HepG2 (cell line): ENCODE data around the gene KRT84. TPM values are rescaled to one million over a fixed set of nuclear protein-coding genes. Genes with fewer than 3 reads are reported as not detected.

Experiments
- ATAC-seq: fragments of 200-7000 bp; cut with Tn5 transposase; 3 replicates; pipeline ENCODE4 v1.9.1; 2020; ENCODE audit warnings: mild to moderate bottlenecking, moderate library complexity
- BruUV-seq: library from RNA; stranded (reverse); fragments of 400-500 nt; replicated peaks from 2 replicates; lab custom pipeline; 2021; lab: Mats Ljungman, UMichigan
- CTCF ChIA-PET: fragments of 300-600 bp; formaldehyde crosslinking; extraction: SDS; loops from one replicate; lab custom pipeline; 2021; ENCODE audit warnings: low total read pairs, inconsistent platforms, low intra/inter-chr PET ratio; lab: Yijun Ruan, JAX
- POLR2A ChIA-PET: fragments of 350-600 bp; sonication (Branson Sonifier 250); formaldehyde crosslinking; loops from one replicate; lab custom pipeline; 2020; ENCODE audit warnings: antibody characterized with exemption, inconsistent platforms; lab: Yijun Ruan, JAX
- DNase-seq: peaks from one replicate; pipeline ENCODE4 v3.0.0-alpha.2; 2015; ENCODE audit warnings: low spot score
- FAIRE-seq: peaks from 3 replicates; lab custom pipeline; 2011; peaks lifted over from hg19 to GRCh38; lab: Jason Lieb, UNC
- H2AFZ ChIP-seq: one replicate; pipeline ENCODE4 v1.6.1; 2011; ENCODE audit warnings: low read length, inconsistent platforms
- H3K27ac ChIP-seq: fragments of 300-600 bp; 3 replicates; pipeline ENCODE4 v1.8.0; 2011; ENCODE audit warnings: mixed run types, mild to moderate bottlenecking, mixed read lengths, low read length, inconsistent platforms; ENCODE audit not compliant: insufficient read depth; ENCODE audit errors: extremely low read length
- H3K27me3 ChIP-seq, 2 experiments: fragments of 200-600 bp in 1 of 2; 2 replicates in 1 of 2; 3 replicates in 1 of 2; pipeline versions ENCODE4 v1.6.0 to v1.8.0; 2011; ENCODE audit warnings: low read length in 2 of 2, mild to moderate bottlenecking in 2 of 2, moderate library complexity in 2 of 2, inconsistent platforms in 1 of 2; ENCODE audit not compliant: insufficient read depth in 2 of 2, control insufficient read depth in 1 of 2
- H3K36me3 ChIP-seq, 2 experiments: fragments of 200-600 bp in 1 of 2; replicated peaks in 1 of 2; 2 replicates in 1 of 2; 3 replicates in 1 of 2; pipeline versions ENCODE4 v1.5.1 to v1.8.0; 2011; ENCODE audit warnings: low read length in 2 of 2, inconsistent platforms in 1 of 2; ENCODE audit not compliant: insufficient read depth in 2 of 2, control insufficient read depth in 1 of 2
- H3K4me1 ChIP-seq: 2 replicates; pipeline ENCODE4 v1.5.1; 2012; ENCODE audit warnings: low read length, inconsistent platforms; ENCODE audit not compliant: insufficient read depth
- H3K4me2 ChIP-seq: 2 replicates; pipeline ENCODE4 v1.6.0; 2011; ENCODE audit warnings: low read depth, low read length, inconsistent platforms
- H3K4me3 ChIP-seq, 3 experiments: fragments of 200-600 bp in 1 of 3; sonication (generic), shearing (Covaris generic) in 1 of 3; replicated peaks in 1 of 3; 2 replicates each; pipeline ENCODE4 v1.5.1; 2011 to 2016; ENCODE audit warnings: low read length in 3 of 3, inconsistent platforms in 2 of 3, low read depth in 2 of 3, mild to moderate bottlenecking in 2 of 3, control low read depth in 1 of 3, mixed read lengths in 1 of 3; ENCODE audit not compliant: insufficient read depth in 1 of 3
- H3K79me2 ChIP-seq: one replicate; pipeline ENCODE4 v1.6.1; 2011; ENCODE audit warnings: low read length, inconsistent platforms; ENCODE audit not compliant: insufficient read depth
- H3K9ac ChIP-seq: 2 replicates; pipeline ENCODE4 v1.6.0; 2011; ENCODE audit warnings: mild to moderate bottlenecking, low read depth, low read length, inconsistent platforms; ENCODE audit not compliant: insufficient read depth
- H3K9me3 ChIP-seq: 2 replicates; pipeline ENCODE4 v1.5.1; 2012; ENCODE audit warnings: mild to moderate bottlenecking, low read length
- H4K20me1 ChIP-seq: 2 replicates; pipeline ENCODE4 v1.6.0; 2011; ENCODE audit warnings: inconsistent platforms, mild to moderate bottlenecking, low read length, moderate library complexity; ENCODE audit not compliant: insufficient read depth
- REPIN1 ChIP-seq: sonication (generic); formaldehyde crosslinking; IDR thresholded peaks from 2 replicates; pipeline ENCODE4 v1.8.0; 2022; ENCODE audit warnings: missing genetic modification reagents, low read depth, mild to moderate bottlenecking, borderline replicate concordance
- RNF219 ChIP-seq: sonication (generic); formaldehyde crosslinking; IDR thresholded peaks from 2 replicates; pipeline ENCODE4 v1.5.0; 2020; ENCODE audit warnings: mild to moderate bottlenecking, missing genetic modification reagents
- ZNF124 ChIP-seq: sonication (generic); formaldehyde crosslinking; IDR thresholded peaks from 2 replicates; pipeline ENCODE4 v1.4.0; 2020; ENCODE audit warnings: missing genetic modification reagents
- ZNF275 ChIP-seq: sonication (generic); formaldehyde crosslinking; IDR thresholded peaks from 2 replicates; pipeline ENCODE4 v1.8.0; 2022; ENCODE audit warnings: missing genetic modification reagents, mild to moderate bottlenecking, inconsistent platforms, borderline replicate concordance
- ZNF367 ChIP-seq: sonication (generic); formaldehyde crosslinking; IDR thresholded peaks from 2 replicates; pipeline ENCODE4 v1.4.0; 2020; ENCODE audit warnings: missing genetic modification reagents, borderline replicate concordance
- ZNF431 ChIP-seq: sonication (generic); formaldehyde crosslinking; IDR thresholded peaks from 2 replicates; pipeline ENCODE4 v1.9.0; 2022; ENCODE audit warnings: missing genetic modification reagents, low read depth, mild to moderate bottlenecking, borderline replicate concordance
- ZNF777 ChIP-seq: sonication (generic); formaldehyde crosslinking; IDR thresholded peaks from 2 replicates; pipeline ENCODE4 v1.4.0; 2020; ENCODE audit warnings: missing genetic modification reagents
- ZNF790 ChIP-seq: sonication (generic); formaldehyde crosslinking; IDR thresholded peaks from 2 replicates; pipeline ENCODE4 v1.8.0; 2022; ENCODE audit warnings: missing genetic modification reagents, mild to moderate bottlenecking, borderline replicate concordance
- WGBS: methylation state at CpG from one replicate; pipeline ENCODE4 v1.1.6; 2017; ENCODE audit warnings: low lambda C conversion rate; 5-methylcytosine and 5-hydroxymethylcytosine counted together
- in situ Hi-C: cut with HindIII; loops from 2 replicates; pipeline ENCODE4 v1.10.0; 2017; ENCODE audit warnings: low pct_unique_long_range_greater_than_20kb; ENCODE audit not compliant: extremely low pct_ligation_motif_present
- intact Hi-C: fragments of 100-400 bp; cut with micrococcal nuclease; formaldehyde crosslinking; loops from one replicate; pipeline ENCODE4 v1.10.0; 2022; ENCODE audit not compliant: unreplicated experiment
- polyA plus RNA-seq, 8 experiments: library from polyadenylated mRNA; depleted of rRNA in 3 of 8; stranded (reverse) in 7 of 8; unstranded in 1 of 8; fragments of >200 nt; fragmentation: Illumina TruSeq in 4 of 8; extraction: Trizol in 4 of 8; gene quantifications; 2 replicates each; pipeline versions ENCODE4 v1.2.1 to v1.2.3, GENCODE V29; 2011 to 2016; ENCODE audit warnings: low read depth in 4 of 8, missing spikeins in 1 of 8, mixed read lengths in 1 of 8; ENCODE audit not compliant: insufficient read depth in 1 of 8
- total RNA-seq, 5 experiments: library from RNA; depleted of rRNA; stranded (reverse); fragments of >200 nt; fragmentation: Illumina TruSeq; extraction: Trizol; gene quantifications; 2 replicates each; pipeline ENCODE4 v1.2.3, GENCODE V29; 2016; ENCODE audit warnings: low read depth in 1 of 5
- TF ChIP-seq, protein P1 (sequence below): sonication (generic); formaldehyde crosslinking; IDR thresholded peaks from 2 replicates; pipeline ENCODE4 v1.4.0; 2020; ENCODE audit warnings: mild to moderate bottlenecking, missing genetic modification reagents, borderline replicate concordance
- TF ChIP-seq, protein P2 (sequence below): sonication (generic); formaldehyde crosslinking; IDR thresholded peaks from 2 replicates; pipeline ENCODE4 v1.8.1; 2023; ENCODE audit warnings: mild to moderate bottlenecking, moderate library complexity, missing genetic modification reagents

Gene KRT84
- total and polyA plus RNA-seq, 2 of the 13 experiments (the other 11 are each of a cell fraction or from before 2014, with no cell fraction given) = not detected

DNA sequence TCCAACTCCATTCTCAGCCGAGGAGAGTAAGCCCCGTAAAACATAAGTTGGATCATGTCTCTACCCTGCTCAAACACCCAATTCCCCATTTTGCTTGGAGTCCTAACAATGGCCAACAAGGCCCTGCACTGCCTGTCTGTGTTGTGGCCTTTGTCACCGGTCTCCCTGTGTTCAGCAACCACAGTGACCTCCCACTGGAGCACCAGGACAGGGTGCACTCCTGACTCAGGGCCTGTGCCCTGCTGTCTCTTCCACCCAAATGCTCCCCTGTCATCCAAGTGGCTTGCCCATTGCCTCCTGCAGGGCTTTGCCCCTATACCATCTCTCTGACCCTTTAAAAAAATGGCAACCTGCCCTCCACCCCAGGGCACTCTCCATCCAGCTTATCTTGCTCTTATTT is 13.7 kb downstream of the KRT84 start:
- ChIA-PET POLR2A (no interaction called here), CTCF (interaction anchor here (0.7 to 3.4 kb wide), 3 partner anchors 136 to 609 kb away, joined by 5 to 41 read pairs (median 5); no protein-coding TSS in a partner anchor)
- H2AFZ ChIP-seq = no peak overlapping the region
- H3K36me3 ChIP-seq = no peaks in the 10 kb centered on the region
- no peak for ATAC-seq
- 36% methylated on average over 3 of the region's 3 CpGs for WGBS
- no TSS peak for BruUV-seq
- no peak overlapping the region for H3K4me3 ChIP-seq
- no peaks in the 10 kb centered on the region for H4K20me1 ChIP-seq
- intact Hi-C loops (loop anchor here (5.0 kb wide), 1 partner anchor 511 kb away; no protein-coding TSS in a partner anchor), in situ Hi-C loops (no loop called here)
- FAIRE-seq = no peak
- DNase-seq = no peak
- H3K79me2 ChIP-seq = no peaks in the 10 kb centered on the region
- no peaks in the 10 kb centered on the region for H3K4me1 ChIP-seq
- no peaks in the 10 kb centered on the region for H3K9me3 ChIP-seq
- no peak overlapping the region for H3K4me2 ChIP-seq
- no peak for TF ChIP-seq ZNF777
- TF ChIP-seq ZNF124 = no peak
- TF ChIP-seq, protein P1, sequence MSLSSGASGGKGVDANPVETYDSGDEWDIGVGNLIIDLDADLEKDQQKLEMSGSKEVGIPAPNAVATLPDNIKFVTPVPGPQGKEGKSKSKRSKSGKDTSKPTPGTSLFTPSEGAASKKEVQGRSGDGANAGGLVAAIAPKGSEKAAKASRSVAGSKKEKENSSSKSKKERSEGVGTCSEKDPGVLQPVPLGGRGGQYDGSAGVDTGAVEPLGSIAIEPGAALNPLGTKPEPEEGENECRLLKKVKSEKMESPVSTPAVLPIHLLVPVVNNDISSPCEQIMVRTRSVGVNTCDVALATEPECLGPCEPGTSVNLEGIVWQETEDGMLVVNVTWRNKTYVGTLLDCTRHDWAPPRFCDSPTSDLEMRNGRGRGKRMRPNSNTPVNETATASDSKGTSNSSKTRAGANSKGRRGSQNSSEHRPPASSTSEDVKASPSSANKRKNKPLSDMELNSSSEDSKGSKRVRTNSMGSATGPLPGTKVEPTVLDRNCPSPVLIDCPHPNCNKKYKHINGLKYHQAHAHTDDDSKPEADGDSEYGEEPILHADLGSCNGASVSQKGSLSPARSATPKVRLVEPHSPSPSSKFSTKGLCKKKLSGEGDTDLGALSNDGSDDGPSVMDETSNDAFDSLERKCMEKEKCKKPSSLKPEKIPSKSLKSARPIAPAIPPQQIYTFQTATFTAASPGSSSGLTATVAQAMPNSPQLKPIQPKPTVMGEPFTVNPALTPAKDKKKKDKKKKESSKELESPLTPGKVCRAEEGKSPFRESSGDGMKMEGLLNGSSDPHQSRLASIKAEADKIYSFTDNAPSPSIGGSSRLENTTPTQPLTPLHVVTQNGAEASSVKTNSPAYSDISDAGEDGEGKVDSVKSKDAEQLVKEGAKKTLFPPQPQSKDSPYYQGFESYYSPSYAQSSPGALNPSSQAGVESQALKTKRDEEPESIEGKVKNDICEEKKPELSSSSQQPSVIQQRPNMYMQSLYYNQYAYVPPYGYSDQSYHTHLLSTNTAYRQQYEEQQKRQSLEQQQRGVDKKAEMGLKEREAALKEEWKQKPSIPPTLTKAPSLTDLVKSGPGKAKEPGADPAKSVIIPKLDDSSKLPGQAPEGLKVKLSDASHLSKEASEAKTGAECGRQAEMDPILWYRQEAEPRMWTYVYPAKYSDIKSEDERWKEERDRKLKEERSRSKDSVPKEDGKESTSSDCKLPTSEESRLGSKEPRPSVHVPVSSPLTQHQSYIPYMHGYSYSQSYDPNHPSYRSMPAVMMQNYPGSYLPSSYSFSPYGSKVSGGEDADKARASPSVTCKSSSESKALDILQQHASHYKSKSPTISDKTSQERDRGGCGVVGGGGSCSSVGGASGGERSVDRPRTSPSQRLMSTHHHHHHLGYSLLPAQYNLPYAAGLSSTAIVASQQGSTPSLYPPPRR (CRISPR knock-in tag) = no peak
- no peak for TF ChIP-seq ZNF367 (CRISPR knock-in tag)
- no peak for TF ChIP-seq REPIN1 (CRISPR knock-in tag)
- TF ChIP-seq ZNF431 (CRISPR knock-in tag) = no peak
- TF ChIP-seq RNF219 = no peak
- no peak for TF ChIP-seq ZNF275 (CRISPR knock-in tag)
- TF ChIP-seq, protein P2, sequence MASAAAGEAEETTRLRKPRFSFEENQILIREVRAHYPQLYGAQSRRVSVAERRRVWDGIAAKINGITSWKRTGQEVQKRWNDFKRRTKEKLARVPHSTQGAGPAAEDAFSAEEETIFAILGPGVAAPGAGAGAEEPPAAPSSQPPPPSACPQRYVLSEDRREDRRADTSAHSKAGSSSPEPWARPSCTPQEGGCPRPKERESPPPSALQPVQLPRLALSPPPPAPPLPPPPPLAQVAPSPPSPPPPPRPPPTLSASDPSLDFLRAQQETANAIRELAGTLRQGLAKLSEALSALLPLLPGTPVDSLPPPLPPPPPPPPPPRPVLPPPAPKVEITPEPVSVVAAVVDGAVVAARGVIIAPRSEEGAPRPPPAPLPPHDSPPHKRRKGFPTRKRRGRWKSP = no peak
- TF ChIP-seq ZNF790 (CRISPR knock-in tag) = no peak
- H3K27me3 ChIP-seq = peaks cover 4 to 37% of the 10 kb centered on the region in 2 experiments; a peak in 3 of 5 replicates
- no peak overlapping the region for H3K9ac ChIP-seq
- no peak overlapping the region for H3K27ac ChIP-seq
